ENCODE results near the gene PANX1. TPM values are rescaled to one million over a fixed set of nuclear protein-coding genes. Genes with fewer than 3 reads are reported as not detected.
"Not testable (repeated sequence)": the region's sequence is repeated elsewhere in the genome, so short reads cannot be mapped to it uniquely, and the experiment has no call there.

The PANX1 gene
- total RNA-seq, 1 donor from 2014 or later, result 42.9 TPM

- H3K27me3 Mint-ChIP-seq (ENCODE audit: low read depth), result no peaks in the 10 kb centered on the region
- peaks cover 56% of the 10 kb centered on the region for H3K4me1 Mint-ChIP-seq
- DNase-seq (ENCODE audit: low spot score in 2 of 2, unreplicated experiment in 2 of 2), result no peak
- peaks cover 18% of the 10 kb centered on the region for H3K36me3 Mint-ChIP-seq
- H3K4me3 Mint-ChIP-seq, result no peak overlapping the region
- peak overlapping the region; percentile 23 for H3K27ac Mint-ChIP-seq
- H3K9me3 Mint-ChIP-seq, result no peaks in the 10 kb centered on the region
- TF ChIP-seq CTCF (IDR thresholded peaks at IDR 0.05; ENCODE audit: unreplicated experiment), result no peak
Measured at GRCh38 chr11:94151903-94152677, 23.4 kb downstream of the PANX1 start.

- TF ChIP-seq CTCF (IDR thresholded peaks at IDR 0.05; ENCODE audit: unreplicated experiment), result no peak
- no peak for DNase-seq (ENCODE audit: low spot score in 2 of 2, unreplicated experiment in 2 of 2)
- Mint-ChIP-seq H3K4me3 (no peak overlapping the region), H3K36me3 (peaks cover 23% of the 10 kb centered on the region), H3K27me3 (ENCODE audit: low read depth) (no peaks in the 10 kb centered on the region), H3K9me3 (no peaks in the 10 kb centered on the region), H3K4me1 (peaks cover 52% of the 10 kb centered on the region), H3K27ac (peak overlapping the region; percentile 23)
Measured at GRCh38 chr11:94152678-94153065, 24.0 kb downstream of the PANX1 start.

GRCh38 chr11:94153320-94153719 lies 24.7 kb downstream of the PANX1 start:
- Mint-ChIP-seq H3K9me3 (no peaks in the 10 kb centered on the region), H3K4me1 (peaks cover 45% of the 10 kb centered on the region), H3K36me3 (peaks cover 27% of the 10 kb centered on the region), H3K4me3 (no peak overlapping the region), H3K27me3 (ENCODE audit: low read depth) (no peaks in the 10 kb centered on the region), H3K27ac (no peak overlapping the region)
- TF ChIP-seq CTCF (IDR thresholded peaks at IDR 0.05; ENCODE audit: unreplicated experiment), result no peak
- no peak for DNase-seq (ENCODE audit: low spot score in 2 of 2, unreplicated experiment in 2 of 2)

GRCh38 chr11:94154095-94154856 lies 25.6 kb downstream of the PANX1 start:
- Mint-ChIP-seq H3K36me3 (peaks cover 34% of the 10 kb centered on the region), H3K4me3 (no peak overlapping the region), H3K4me1 (peaks cover 36% of the 10 kb centered on the region), H3K9me3 (peaks cover 1% of the 10 kb centered on the region), H3K27me3 (ENCODE audit: low read depth) (no peaks in the 10 kb centered on the region), H3K27ac (no peak overlapping the region)
- no peak for TF ChIP-seq CTCF (IDR thresholded peaks at IDR 0.05; ENCODE audit: unreplicated experiment)
- no peak for DNase-seq (ENCODE audit: low spot score in 2 of 2, unreplicated experiment in 2 of 2)

- Mint-ChIP-seq H3K4me1 (peaks cover 10% of the 10 kb centered on the region), H3K9me3 (peaks cover 28% of the 10 kb centered on the region), H3K36me3 (peaks cover 64% of the 10 kb centered on the region)
- not testable (repeated sequence) for DNase-seq (ENCODE audit: low spot score in 2 of 2, unreplicated experiment in 2 of 2); H3K4me3 Mint-ChIP-seq; H3K27me3 Mint-ChIP-seq (ENCODE audit: low read depth); H3K27ac Mint-ChIP-seq
Measured at GRCh38 chr11:94157339-94157738, 28.7 kb downstream of the PANX1 start.

- Mint-ChIP-seq H3K27me3 (ENCODE audit: low read depth) (no peaks in the 10 kb centered on the region), H3K9me3 (peaks cover 23% of the 10 kb centered on the region), H3K4me1 (peaks cover 11% of the 10 kb centered on the region), H3K36me3 (peaks cover 29% of the 10 kb centered on the region), H3K4me3 (no peak overlapping the region), H3K27ac (no peak overlapping the region)
- DNase-seq (ENCODE audit: low spot score in 2 of 2, unreplicated experiment in 2 of 2), result no peak
- no peak for TF ChIP-seq CTCF (IDR thresholded peaks at IDR 0.05; ENCODE audit: unreplicated experiment)
Measured at GRCh38 chr11:94168882-94169281, 40.2 kb downstream of the PANX1 start.
